Activated T-cell treated with anti-CD3 and anti-CD28 coated beads, Interleukin-2, amount 50 U/mL, for 24 hours (primary cell): ENCODE measurements around the gene SERTAD2.

Experiments used
- DNase-seq: peaks from one replicate; pipeline ENCODE4 v3.0.0-alpha.2; 2020
- H3K27ac Mint-ChIP-seq: 2 replicates; pipeline ENCODE4 v1.8.0; 2020; ENCODE audit warnings: mild to moderate bottlenecking, mixed read lengths
- H3K27me3 Mint-ChIP-seq: 2 replicates; pipeline ENCODE4 v1.8.0; 2020; ENCODE audit warnings: mixed read lengths
- H3K36me3 Mint-ChIP-seq: 2 replicates; pipeline ENCODE4 v1.8.0; 2020; ENCODE audit warnings: low read depth, mixed read lengths
- H3K4me1 Mint-ChIP-seq: 2 replicates; pipeline ENCODE4 v1.8.0; 2020; ENCODE audit warnings: low read depth, mixed read lengths
- H3K4me3 Mint-ChIP-seq: 2 replicates; pipeline ENCODE4 v1.8.0; 2020; ENCODE audit warnings: mild to moderate bottlenecking, moderate library complexity, mixed read lengths
- H3K9me3 Mint-ChIP-seq: 2 replicates; pipeline ENCODE4 v1.8.0; 2020; ENCODE audit warnings: mixed read lengths

The SERTAD2 gene

DNA sequence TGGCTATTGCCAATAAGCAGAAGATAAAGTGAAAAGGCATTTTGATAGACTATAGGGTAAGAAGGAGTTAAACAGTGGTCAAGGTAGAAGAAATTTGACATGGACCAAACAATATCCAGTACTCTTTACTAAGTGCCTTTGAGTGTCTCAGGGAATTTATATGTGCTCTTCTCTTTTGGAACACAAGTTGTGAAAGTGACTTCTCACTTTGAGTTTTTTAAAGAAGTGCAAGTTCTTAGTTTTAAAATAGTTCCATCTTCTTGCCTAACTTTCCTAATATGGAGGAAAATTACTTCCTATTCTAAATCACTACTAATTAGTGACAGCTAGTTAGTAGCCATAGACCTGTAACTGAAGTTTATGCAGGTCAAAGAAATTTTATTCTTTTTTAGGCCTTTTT is 66.2 kb downstream of the SERTAD2 start:
- no peak overlapping the region for H3K4me3 Mint-ChIP-seq
- DNase-seq = no peak
- peaks cover 17% of the 10 kb centered on the region for H3K4me1 Mint-ChIP-seq
- peaks cover 78% of the 10 kb centered on the region for H3K36me3 Mint-ChIP-seq
- no peaks in the 10 kb centered on the region for H3K27me3 Mint-ChIP-seq
- no peak overlapping the region for H3K27ac Mint-ChIP-seq
- no peaks in the 10 kb centered on the region for H3K9me3 Mint-ChIP-seq

DNA sequence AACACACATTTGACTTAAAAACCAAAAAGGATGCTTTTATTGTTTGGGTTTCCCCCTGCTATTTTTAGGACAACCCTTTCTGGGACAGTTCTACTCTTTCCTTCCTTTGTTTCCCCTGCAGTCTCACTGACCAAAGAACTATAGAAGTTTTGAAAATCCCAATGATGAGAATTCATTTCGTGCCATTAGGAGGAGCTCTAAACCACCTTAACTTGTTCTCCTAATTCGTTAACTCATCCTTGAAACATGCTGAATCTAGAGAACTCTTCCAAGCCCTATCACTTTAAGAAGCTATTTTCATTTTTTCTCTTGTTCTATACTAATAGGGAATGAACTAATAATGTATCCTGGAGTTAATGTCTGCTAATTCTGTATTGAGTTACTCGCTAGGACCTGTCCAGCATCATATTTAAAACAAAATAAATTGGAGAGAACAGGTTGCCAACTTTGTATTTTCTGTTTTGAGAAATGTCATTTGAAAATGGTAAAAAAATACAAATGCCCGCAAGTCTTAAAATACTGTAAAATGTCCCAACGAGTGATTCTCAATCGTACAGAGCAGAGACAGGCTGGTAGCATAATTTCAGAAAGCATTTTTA is 66.7 kb downstream of the SERTAD2 start:
- Mint-ChIP-seq H3K4me1 (peaks cover 13% of the 10 kb centered on the region), H3K4me3 (no peak overlapping the region), H3K27ac (no peak overlapping the region), H3K36me3 (peaks cover 79% of the 10 kb centered on the region), H3K27me3 (no peaks in the 10 kb centered on the region), H3K9me3 (no peaks in the 10 kb centered on the region)
- no peak for DNase-seq

DNA sequence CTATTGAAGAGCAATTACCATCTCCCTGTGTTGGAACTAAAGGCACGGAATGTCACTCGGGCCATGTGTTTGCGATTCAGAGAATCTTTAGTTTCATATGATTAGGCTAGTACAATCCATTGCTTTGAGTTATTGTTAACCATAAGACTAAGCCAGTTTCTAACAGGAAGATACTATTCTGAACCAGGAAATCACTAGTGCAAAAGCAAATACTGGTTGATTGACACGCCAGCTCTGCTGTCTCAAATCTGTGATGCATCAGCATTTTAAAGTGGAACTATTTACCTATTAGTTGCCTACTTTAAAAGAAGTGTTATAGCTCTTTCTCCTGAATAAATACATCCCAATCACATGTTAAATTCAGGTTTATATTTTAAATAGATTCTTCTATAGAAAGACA is 67.7 kb downstream of the SERTAD2 start:
- peak overlapping the region; percentile 4 for H3K27ac Mint-ChIP-seq
- peaks cover 5% of the 10 kb centered on the region for H3K4me1 Mint-ChIP-seq
- DNase-seq = no peak
- no peaks in the 10 kb centered on the region for H3K27me3 Mint-ChIP-seq
- peaks cover 75% of the 10 kb centered on the region for H3K36me3 Mint-ChIP-seq
- no peaks in the 10 kb centered on the region for H3K9me3 Mint-ChIP-seq
- H3K4me3 Mint-ChIP-seq = no peak overlapping the region

DNA sequence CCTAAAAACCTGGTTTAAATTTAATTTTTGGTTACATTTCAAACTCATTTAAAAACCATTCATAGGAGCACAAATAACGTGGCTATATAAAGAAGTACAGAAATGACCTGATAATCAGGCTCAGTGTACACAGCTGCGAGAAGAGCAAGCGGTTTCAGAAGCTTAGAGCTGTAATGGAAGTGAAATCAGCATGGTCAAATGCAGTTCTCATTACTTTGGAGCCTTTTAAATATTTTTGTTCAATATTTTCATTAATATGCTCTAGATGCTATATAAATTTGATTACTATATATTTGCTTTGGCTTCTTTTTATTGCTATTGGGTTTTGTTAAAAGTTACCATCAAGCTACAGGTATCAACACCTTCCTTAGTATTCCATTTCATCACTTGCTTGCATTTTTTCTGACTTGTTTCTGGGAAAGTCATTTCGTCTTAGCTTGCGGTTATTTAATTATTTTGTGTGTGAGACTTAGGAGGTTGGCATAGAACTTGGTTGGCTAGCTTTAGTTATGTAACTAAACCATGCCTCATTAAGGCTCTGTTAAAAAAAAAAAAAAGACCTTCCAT is 70.9 kb downstream of the SERTAD2 start:
- no peaks in the 10 kb centered on the region for H3K9me3 Mint-ChIP-seq
- no peak overlapping the region for H3K27ac Mint-ChIP-seq
- peaks cover 76% of the 10 kb centered on the region for H3K36me3 Mint-ChIP-seq
- H3K27me3 Mint-ChIP-seq = no peaks in the 10 kb centered on the region
- H3K4me1 Mint-ChIP-seq = peaks cover 3% of the 10 kb centered on the region
- H3K4me3 Mint-ChIP-seq = no peak overlapping the region
- DNase-seq = no peak

DNA sequence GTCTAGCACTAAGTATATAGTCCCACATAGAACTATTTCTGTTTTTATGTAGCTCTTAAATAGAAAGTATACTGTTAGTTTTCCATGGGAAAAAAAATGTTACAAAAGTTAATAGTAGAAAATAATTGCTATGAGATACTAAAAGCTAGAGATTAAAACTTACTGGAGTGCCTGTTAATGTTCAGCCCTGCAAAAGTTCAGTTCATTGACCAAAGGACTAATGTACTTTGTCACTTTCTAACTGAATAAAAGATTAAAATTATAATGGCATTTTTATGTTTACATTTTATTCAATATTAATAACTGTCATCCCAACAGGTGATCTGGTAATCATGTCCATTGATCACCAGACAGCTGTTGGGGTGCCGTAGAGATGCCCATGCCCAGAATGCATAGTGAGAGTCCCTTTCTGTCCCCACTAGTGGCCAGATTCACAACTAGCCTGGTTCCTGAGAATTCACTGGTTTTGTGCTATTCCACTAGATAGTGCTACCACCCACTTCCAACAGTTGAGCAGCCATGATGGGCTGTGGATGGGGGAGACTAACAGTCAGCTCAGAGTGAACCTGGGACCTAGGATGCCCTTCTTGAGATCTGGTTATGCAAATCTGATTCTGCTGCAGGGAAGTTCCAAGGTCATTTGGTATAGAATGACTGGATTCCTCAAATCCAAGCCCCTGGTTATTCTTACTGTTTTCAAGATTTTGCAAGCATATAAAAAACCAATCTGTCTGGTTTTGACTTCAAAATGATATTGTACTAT is 71.8 kb downstream of the SERTAD2 start:
- DNase-seq = no peak
- no peak overlapping the region for H3K27ac Mint-ChIP-seq
- peaks cover 75% of the 10 kb centered on the region for H3K36me3 Mint-ChIP-seq
- no peaks in the 10 kb centered on the region for H3K27me3 Mint-ChIP-seq
- H3K4me1 Mint-ChIP-seq = peaks cover 3% of the 10 kb centered on the region
- H3K4me3 Mint-ChIP-seq = no peak overlapping the region
- no peaks in the 10 kb centered on the region for H3K9me3 Mint-ChIP-seq
